CD4-positive, alpha-beta T cell treated with Interleukin-15 for 4 hours (primary cell): Measurements from ENCODE around the gene VOPP1.
A peak's percentile ranks its signal among the peaks of the same experiment; 100 is the strongest.

Experiments used
- DNase-seq: peaks from one replicate; pipeline ENCODE4 v3.0.0-alpha.2; 2020; ENCODE audit warnings: low spot score

Gene VOPP1

GRCh38 chr7:55554038-55554437 lies 18.3 kb downstream of the VOPP1 start:
- DNase-seq = no peak

DNA sequence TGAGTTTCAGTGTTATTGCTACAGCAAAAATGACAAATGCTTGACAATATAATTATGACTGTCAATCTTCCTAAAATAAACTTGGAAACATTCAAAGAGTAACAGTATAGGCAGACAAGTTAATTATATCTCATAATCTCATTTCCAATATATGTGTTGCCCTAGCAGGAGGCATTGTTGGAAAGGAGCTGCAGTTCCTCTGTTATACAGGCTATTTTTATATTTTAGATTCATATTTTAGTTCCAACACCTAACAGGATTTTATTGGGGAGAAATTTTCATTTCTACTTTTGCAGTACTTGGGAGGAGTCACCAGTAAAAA lies 19.3 kb downstream of the VOPP1 start:
- DNase-seq = no peak

DNA sequence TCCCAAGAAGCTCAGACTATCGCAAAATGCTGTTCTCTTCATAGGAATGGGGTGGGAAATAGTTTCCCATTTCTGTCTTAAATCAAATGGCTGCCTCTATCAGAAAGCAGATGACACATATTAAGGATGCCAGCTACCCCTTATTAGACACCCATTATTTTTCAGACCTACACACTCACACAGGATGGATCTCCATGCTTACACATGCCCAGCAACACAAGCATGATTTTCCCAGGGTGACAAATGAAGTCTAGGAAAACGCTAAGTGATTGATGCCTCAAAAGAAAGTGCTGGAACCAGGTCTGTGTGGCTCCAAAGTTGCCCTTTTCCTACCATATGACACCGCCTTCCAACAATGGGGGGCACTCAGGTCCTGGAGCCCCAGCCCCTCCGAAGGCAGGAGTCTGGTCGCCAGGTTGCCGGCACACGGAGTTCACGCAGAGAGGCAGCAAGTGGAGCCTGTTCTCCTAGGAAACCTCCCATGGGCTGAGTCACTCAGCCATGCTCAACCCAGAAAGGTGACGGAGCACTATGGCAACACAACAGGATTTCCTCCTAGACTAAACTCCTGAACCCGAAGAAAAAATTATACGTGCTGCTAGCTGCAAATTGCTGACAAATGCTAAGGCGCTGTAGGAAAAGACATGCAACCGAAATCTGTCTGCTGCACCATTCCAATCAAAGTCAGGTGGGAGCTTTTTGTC lies 19.8 kb downstream of the VOPP1 start:
- DNase-seq = no peak

- no peak for DNase-seq
These were observed 21.3 kb downstream of the VOPP1 start for GRCh38 chr7:55550841-55551537.

GRCh38 chr7:55550010-55550663 lies 22.2 kb downstream of the VOPP1 start:
- DNase-seq = no peak

GRCh38 chr7:55549457-55549856 lies 22.8 kb downstream of the VOPP1 start:
- no peak for DNase-seq

- no peak for DNase-seq
These were observed 24.0 kb downstream of the VOPP1 start for GRCh38 chr7:55548295-55548731.

- peak; percentile 48 for DNase-seq
These were observed 25.5 kb downstream of the VOPP1 start for GRCh38 chr7:55546814-55547213.

DNA sequence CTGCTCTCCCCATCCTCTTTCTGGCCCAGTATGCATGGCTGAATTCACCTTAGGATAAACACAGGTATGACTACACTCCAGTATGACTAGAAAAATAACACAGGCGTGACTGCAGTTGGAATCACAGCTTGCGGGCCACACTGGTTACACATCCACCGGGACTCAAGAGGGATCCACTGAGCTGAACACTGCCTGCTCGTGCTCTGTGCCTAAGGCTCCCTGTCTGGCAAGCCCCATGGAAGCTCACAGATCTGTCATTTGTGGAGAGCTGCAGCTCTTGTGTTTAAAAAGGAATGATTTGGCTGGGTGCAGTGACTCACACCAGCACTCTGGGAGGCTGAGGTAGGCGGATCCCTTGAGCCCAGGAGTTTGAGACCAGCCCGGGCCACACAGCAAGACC lies 26.8 kb downstream of the VOPP1 start:
- DNase-seq = no peak

GRCh38 chr7:55540226-55540858 lies 32.0 kb downstream of the VOPP1 start:
- no peak for DNase-seq

GRCh38 chr7:55539380-55539779 lies 32.9 kb downstream of the VOPP1 start:
- DNase-seq = no peak

DNA sequence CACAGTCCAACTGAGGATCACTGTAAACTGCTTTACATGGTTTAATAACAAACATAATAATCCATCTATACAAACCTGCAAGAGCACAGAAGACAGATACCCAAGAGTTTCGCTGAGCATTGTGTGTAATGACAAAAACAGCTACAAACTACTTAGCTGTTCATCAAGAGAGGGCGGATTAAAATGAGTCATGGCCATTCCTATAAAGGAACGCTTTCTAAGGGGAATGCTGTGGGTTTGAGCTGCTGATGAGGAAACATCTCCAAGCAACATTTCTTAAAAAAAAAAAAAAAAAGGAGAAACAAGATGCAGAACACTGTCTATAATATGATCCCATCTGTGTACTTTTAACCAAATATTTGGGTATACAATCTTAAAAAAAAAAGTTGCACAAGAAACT lies 33.8 kb downstream of the VOPP1 start:
- no peak for DNase-seq

DNA sequence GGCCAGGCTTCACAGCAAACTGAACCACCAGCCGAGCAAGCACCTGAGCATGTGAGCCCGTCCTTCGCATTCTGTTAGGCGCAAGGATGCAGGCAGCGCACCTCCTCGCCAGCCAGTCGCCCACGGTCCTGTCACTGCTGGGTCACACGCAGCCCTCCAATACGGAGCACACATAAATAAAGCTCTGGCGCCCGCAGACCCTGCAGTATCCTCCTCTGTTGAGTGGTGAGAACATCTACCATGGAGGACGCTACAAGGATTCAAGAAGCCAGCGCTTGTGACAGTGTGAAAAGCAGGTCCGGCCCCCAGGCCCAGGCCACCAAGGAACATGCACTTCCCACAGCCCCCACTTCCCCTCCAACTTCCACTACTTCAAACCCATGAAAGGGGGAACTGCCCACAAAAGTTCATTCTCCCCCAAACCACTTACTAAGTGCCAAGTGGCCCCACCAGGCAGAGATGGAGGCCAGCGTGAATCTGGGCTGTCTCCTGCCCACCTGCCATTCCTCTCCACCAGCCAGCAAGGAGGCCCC lies 34.8 kb downstream of the VOPP1 start:
- no peak for DNase-seq

GRCh38 chr7:55536619-55537457 lies 35.5 kb downstream of the VOPP1 start:
- DNase-seq = no peak

GRCh38 chr7:55535617-55536016 lies 36.7 kb downstream of the VOPP1 start:
- no peak for DNase-seq

- DNase-seq = no peak
These were observed 37.2 kb downstream of the VOPP1 start for GRCh38 chr7:55534916-55535590.

DNA sequence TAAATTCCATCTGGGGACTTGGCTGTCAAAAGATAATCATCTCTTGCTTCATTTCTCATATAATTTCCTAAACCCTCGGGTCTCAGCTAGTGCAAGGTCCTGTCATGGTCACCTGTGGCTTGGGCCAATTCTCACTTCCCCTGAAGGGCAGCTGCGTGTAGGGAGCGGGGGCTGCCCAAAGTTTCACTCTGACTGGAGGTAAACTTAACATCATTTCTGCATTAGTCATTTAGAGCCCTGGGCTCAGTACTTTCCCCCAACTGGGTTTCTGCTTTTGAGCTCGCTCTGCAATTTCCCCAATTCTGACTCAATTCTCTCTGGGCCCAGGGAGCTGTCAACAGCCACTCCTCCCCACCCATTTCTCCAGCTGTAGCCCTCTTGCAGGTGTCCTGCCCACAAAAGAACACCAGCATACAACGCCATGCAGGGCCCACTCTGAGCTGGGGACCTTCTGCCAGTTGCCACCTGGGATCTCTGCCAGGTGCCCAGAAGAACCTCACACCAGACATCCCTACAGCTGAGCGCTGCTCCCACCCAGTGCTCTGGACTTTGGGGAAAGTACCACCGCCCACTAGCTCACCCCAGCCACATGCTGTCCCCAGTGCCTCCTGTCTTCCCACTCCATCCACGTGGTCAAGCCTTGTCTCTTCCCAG lies 37.9 kb downstream of the VOPP1 start:
- DNase-seq = peak; percentile 75

GRCh38 chr7:55533729-55534080 lies 38.6 kb downstream of the VOPP1 start:
- DNase-seq = no peak

GRCh38 chr7:55533050-55533728 lies 39.1 kb downstream of the VOPP1 start:
- peak; percentile 86 for DNase-seq
